ENCODE results near the gene ACADM. TPM values are rescaled to one million over a fixed set of nuclear protein-coding genes. Genes with fewer than 3 reads are reported as not detected.

Gene ACADM
- total and polyA plus RNA-seq, 2 of the 13 experiments (the other 11 are each of a cell fraction or from before 2014, with no cell fraction given) = 43.7 to 92.2 TPM

- TF ChIP-seq USF2 (IDR thresholded peaks at IDR 0.05; ENCODE audit: low read depth, low read length) (no peak), USF2 (CRISPR knock-in tag; IDR thresholded peaks at IDR 0.05; ENCODE audit: borderline replicate concordance) (no peak), PHB2 (IDR thresholded peaks at IDR 0.05; ENCODE audit: partially characterized antibody) (no peak), SRSF4 (IDR thresholded peaks at IDR 0.05; ENCODE audit: low read depth, low read length, poor library complexity, severe bottlenecking) (no peak), MIXL1 (CRISPR knock-in tag; IDR thresholded peaks at IDR 0.05) (peak; percentile 45; the same call in 1 of the 2 replicates), ETV5 (CRISPR knock-in tag; IDR thresholded peaks at IDR 0.05; ENCODE audit: borderline replicate concordance) (peak; percentile 52), ZNF292 (CRISPR knock-in tag; IDR thresholded peaks at IDR 0.05; ENCODE audit: borderline replicate concordance, low read depth) (no peak), ZNF280B (CRISPR knock-in tag; IDR thresholded peaks at IDR 0.05; ENCODE audit: borderline replicate concordance) (peak; percentile 56; the same call in 1 of the 2 replicates), GFI1 (CRISPR knock-in tag; IDR thresholded peaks at IDR 0.05; ENCODE audit: borderline replicate concordance) (no peak), NR0B2 (CRISPR knock-in tag; IDR thresholded peaks at IDR 0.05) (no peak), DMTF1 (CRISPR knock-in tag; IDR thresholded peaks at IDR 0.05) (no peak), IRF9 (CRISPR knock-in tag; IDR thresholded peaks at IDR 0.05; ENCODE audit: borderline replicate concordance) (no peak; the same call in 1 of the 2 replicates), HCFC1 (IDR thresholded peaks at IDR 0.05; ENCODE audit: low read depth, low read length) (no peak), ZFX (CRISPR knock-in tag; IDR thresholded peaks at IDR 0.05; ENCODE audit: low read depth) (peak; percentile 71), SUZ12 (IDR thresholded peaks at IDR 0.05; ENCODE audit: low read depth, low read length) (no peak), NFATC3 (CRISPR knock-in tag; IDR thresholded peaks at IDR 0.05) (no peak), ZNF615 (CRISPR knock-in tag; IDR thresholded peaks at IDR 0.05; ENCODE audit: borderline replicate concordance) (no peak), BORCS8-MEF2B (CRISPR knock-in tag; IDR thresholded peaks at IDR 0.05) (peak; percentile 82; the same call in 1 of the 2 replicates), IRF2 (CRISPR knock-in tag; IDR thresholded peaks at IDR 0.05) (peak; percentile 56), JUND (CRISPR knock-in tag; IDR thresholded peaks at IDR 0.05) (no peak), ZNF678 (CRISPR knock-in tag; IDR thresholded peaks at IDR 0.05) (no peak), RFXANK (CRISPR knock-in tag; IDR thresholded peaks at IDR 0.05) (no peak)
Measured at GRCh38 chr1:75724472-75725022, at the start of gene ACADM (continued).
